Neural cell (in vitro differentiated cells): Measurements from ENCODE around the gene PDE1C. TPM values are rescaled to one million over a fixed set of nuclear protein-coding genes. Genes with fewer than 3 reads are reported as not detected.

ENCODE experiments used
- H2AFZ ChIP-seq: fragments of 200-600, 300-800 bp; sonication (generic), shearing (Covaris generic); 2 replicates; pipeline ENCODE4 v1.6.0; 2014; ENCODE audit warnings: low read depth, mild to moderate bottlenecking, antibody characterized with exemption, low read length, moderate library complexity
- H3F3A ChIP-seq: fragments of 200-600 bp; shearing (Covaris generic); 2 replicates; pipeline ENCODE4 v1.6.1; 2016; ENCODE audit warnings: mild to moderate bottlenecking, moderate library complexity, mixed read lengths, antibody characterized with exemption, low read length; ENCODE audit not compliant: insufficient read depth, poor library complexity, severe bottlenecking
- H3K27ac ChIP-seq: fragments of 200-600, 300-800 bp; sonication (generic), shearing (Covaris generic); 2 replicates; pipeline ENCODE4 v1.5.1; 2014; ENCODE audit warnings: mild to moderate bottlenecking, low read length, moderate library complexity
- H3K27me3 ChIP-seq: fragments of 300-800, 200-600 bp; sonication (generic), shearing (Covaris generic); 2 replicates; pipeline ENCODE4 v1.6.0; 2014; ENCODE audit warnings: mild to moderate bottlenecking, low read depth, low read length, moderate library complexity; ENCODE audit not compliant: insufficient read depth
- H3K36me3 ChIP-seq: fragments of 300-800, 200-600 bp; sonication (generic), shearing (Covaris generic); 2 replicates; pipeline ENCODE4 v1.5.1; 2014; ENCODE audit warnings: mild to moderate bottlenecking, antibody characterized with exemption, low read length, moderate library complexity; ENCODE audit not compliant: insufficient read depth
- H3K4me2 ChIP-seq: fragments of 300-800, 200-600 bp; sonication (generic), shearing (Covaris generic); 2 replicates; pipeline ENCODE4 v1.6.0; 2014; ENCODE audit warnings: mild to moderate bottlenecking, low read length
- H3K4me3 ChIP-seq: fragments of 300-800, 200-600 bp; sonication (generic), shearing (Covaris generic); 2 replicates; pipeline ENCODE4 v1.5.1; 2014; ENCODE audit warnings: mild to moderate bottlenecking, low read length, moderate library complexity
- H3K79me2 ChIP-seq: fragments of 200-600 bp; shearing (Covaris generic); replicated peaks from 2 replicates; pipeline ENCODE4 v1.6.0; 2014; ENCODE audit warnings: mild to moderate bottlenecking, low read length, moderate library complexity; ENCODE audit not compliant: insufficient read depth
- H3K9ac ChIP-seq: fragments of 300-800, 200-600 bp; sonication (generic), shearing (Covaris generic); 2 replicates; pipeline ENCODE4 v1.6.1; 2016; ENCODE audit warnings: mild to moderate bottlenecking, low read length, mixed read lengths
- H3K9me2 ChIP-seq: fragments of 200-600 bp; shearing (Covaris generic); 2 replicates; pipeline ENCODE4 v1.6.1; 2016; ENCODE audit warnings: mild to moderate bottlenecking, low read length, mixed read lengths; ENCODE audit not compliant: insufficient read depth
- H3K9me3 ChIP-seq: fragments of 200-600, 300-800 bp; sonication (generic), shearing (Covaris generic); 2 replicates; pipeline ENCODE4 v1.6.1; 2016; ENCODE audit warnings: mild to moderate bottlenecking, mixed run types, low read length, moderate library complexity, mixed read lengths
- H4K20me1 ChIP-seq: fragments of 200-600 bp; shearing (Covaris generic); 2 replicates; pipeline ENCODE4 v1.6.1; 2016; ENCODE audit warnings: mild to moderate bottlenecking, mixed run types; ENCODE audit not compliant: insufficient read depth
- CTCF ChIP-seq: fragments of 450-650 bp; IDR thresholded peaks from 2 replicates; pipeline ENCODE4 v1.5.1; 2014; ENCODE audit warnings: antibody characterized with exemption, mild to moderate bottlenecking, moderate library complexity; ENCODE audit not compliant: poor library complexity, severe bottlenecking
- EP300 ChIP-seq: fragments of 450-650 bp; conservative IDR thresholded peaks from 2 replicates; pipeline ENCODE4 v1.6.1; 2014; ENCODE audit warnings: antibody characterized with exemption, mild to moderate bottlenecking, moderate library complexity; ENCODE audit not compliant: poor library complexity, severe bottlenecking
- EZH2 ChIP-seq: fragments of 200-600, 300-800 bp; shearing (Covaris generic), sonication (generic); IDR thresholded peaks from 2 replicates; pipeline ENCODE4 v1.6.1; 2014; ENCODE audit warnings: antibody characterized with exemption, low read length, borderline replicate concordance, mild to moderate bottlenecking; ENCODE audit not compliant: insufficient read depth, poor library complexity, severe bottlenecking
- MXI1 ChIP-seq: fragments of 450-650 bp; conservative IDR thresholded peaks from 2 replicates; pipeline ENCODE4 v1.6.1; 2014; ENCODE audit warnings: antibody characterized with exemption, mild to moderate bottlenecking; ENCODE audit not compliant: poor library complexity, severe bottlenecking
- POLR2AphosphoS5 ChIP-seq: IDR thresholded peaks from 2 replicates; pipeline ENCODE4 v1.6.1; 2012
- RAD21 ChIP-seq: fragments of 450-650 bp; conservative IDR thresholded peaks from 2 replicates; pipeline ENCODE4 v1.6.1; 2014; ENCODE audit warnings: antibody characterized with exemption, mild to moderate bottlenecking, moderate library complexity
- REST ChIP-seq: IDR thresholded peaks from 2 replicates; pipeline ENCODE4 v1.6.1; 2012; ENCODE audit warnings: borderline replicate concordance
- SMC3 ChIP-seq: fragments of 450-650 bp; conservative IDR thresholded peaks from 2 replicates; pipeline ENCODE4 v1.6.1; 2014; ENCODE audit warnings: antibody characterized with exemption, mild to moderate bottlenecking, moderate library complexity; ENCODE audit not compliant: poor library complexity
- TAF1 ChIP-seq: IDR thresholded peaks from 2 replicates; pipeline ENCODE4 v1.6.1; 2012; ENCODE audit warnings: low read depth
- polyA plus RNA-seq: library from polyadenylated mRNA; depleted of rRNA; stranded (reverse); fragments of >200 nt; gene quantifications from 2 replicates; pipeline ENCODE4 v1.2.3, GENCODE V29; 2014

The PDE1C gene
- polyA plus RNA-seq, 1 donor from 2014 or later, result 6.6 TPM

DNA sequence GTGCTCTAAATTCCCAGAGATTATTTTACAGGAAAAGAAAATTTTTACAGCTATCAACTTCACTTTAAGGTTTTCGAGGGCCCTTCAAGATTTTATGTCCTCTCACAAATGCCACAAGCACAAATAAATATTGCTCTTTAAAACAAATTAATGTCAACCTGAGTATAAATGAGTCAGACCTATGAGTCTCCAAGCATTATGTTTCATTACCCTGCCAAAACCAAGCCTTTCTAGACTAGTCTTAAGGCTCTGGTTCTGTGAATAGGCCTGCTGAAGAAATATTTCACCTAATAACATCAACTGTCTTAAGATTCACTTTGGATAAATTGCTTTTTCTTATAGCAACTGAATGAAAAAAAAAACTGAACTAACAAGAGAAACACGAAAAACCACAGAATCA, 153.0 kb downstream of the PDE1C start:
- Histone ChIP-seq H3F3A (no peaks in the 10 kb centered on the region), H3K4me3 (no peak overlapping the region), H3K27ac (no peak overlapping the region), H3K9me3 (no peaks in the 10 kb centered on the region), H3K9me2 (no peaks in the 10 kb centered on the region), H3K79me2 (no peaks in the 10 kb centered on the region), H3K27me3 (no peaks in the 10 kb centered on the region), H3K36me3 (no peaks in the 10 kb centered on the region), H4K20me1 (no peaks in the 10 kb centered on the region), H3K9ac (no peak overlapping the region), H2AFZ (no peak overlapping the region), H3K4me2 (no peak overlapping the region)
- TF ChIP-seq EP300 (no peak), REST (no peak), EZH2 (no peak), SMC3 (no peak), MXI1 (no peak), POLR2AphosphoS5 (no peak), CTCF (no peak), RAD21 (no peak), TAF1 (no peak)

DNA sequence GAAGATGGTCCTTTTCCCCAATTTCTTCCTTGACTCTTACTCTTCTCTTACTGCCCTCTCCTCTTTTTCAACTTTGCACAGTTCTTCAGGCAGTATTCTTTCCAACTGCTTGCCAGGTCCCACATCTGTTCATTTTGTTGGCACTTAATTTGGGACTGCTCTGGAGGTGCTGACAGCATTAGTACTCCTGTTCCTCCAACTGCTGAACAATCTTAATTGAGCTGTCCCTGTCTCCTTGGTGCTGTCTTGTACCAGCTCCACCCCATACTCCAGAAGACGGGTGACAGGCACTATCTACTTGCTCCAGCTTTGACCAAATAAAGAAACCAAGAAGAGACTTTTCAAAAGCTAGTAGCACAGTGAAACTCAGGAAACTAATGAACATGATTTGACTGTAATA, 160.0 kb downstream of the PDE1C start:
- no peak overlapping the region for H3K4me2 ChIP-seq
- TF ChIP-seq TAF1, result no peak
- no peak for TF ChIP-seq SMC3
- no peak for TF ChIP-seq POLR2AphosphoS5
- no peak for TF ChIP-seq RAD21
- TF ChIP-seq MXI1, result no peak
- H2AFZ ChIP-seq, result no peak overlapping the region
- no peaks in the 10 kb centered on the region for H3K27me3 ChIP-seq
- H3K79me2 ChIP-seq, result no peaks in the 10 kb centered on the region
- H3K9me3 ChIP-seq, result no peaks in the 10 kb centered on the region
- H4K20me1 ChIP-seq, result no peaks in the 10 kb centered on the region
- no peak overlapping the region for H3K9ac ChIP-seq
- no peaks in the 10 kb centered on the region for H3K9me2 ChIP-seq
- H3F3A ChIP-seq, result no peaks in the 10 kb centered on the region
- H3K36me3 ChIP-seq, result no peaks in the 10 kb centered on the region
- H3K27ac ChIP-seq, result no peak overlapping the region
- H3K4me3 ChIP-seq, result no peak overlapping the region
